GM23248 (cell line): Measurements from ENCODE around the gene HMCES.

Experiments
- EZH2 ChIP-seq: fragments of 200-600 bp; sonication (generic); IDR thresholded peaks from 2 replicates; pipeline ENCODE4 v1.6.1; 2018; ENCODE audit warnings: antibody characterized with exemption, mild to moderate bottlenecking; ENCODE audit not compliant: insufficient read depth, poor library complexity, severe bottlenecking
- EZH2phosphoT487 ChIP-seq: fragments of 200-600 bp; sonication (generic); IDR thresholded peaks from 2 replicates; pipeline ENCODE4 v1.6.1; 2018; ENCODE audit warnings: antibody characterized with exemption, moderate library complexity, mild to moderate bottlenecking, low read depth; ENCODE audit not compliant: insufficient read depth

DNA sequence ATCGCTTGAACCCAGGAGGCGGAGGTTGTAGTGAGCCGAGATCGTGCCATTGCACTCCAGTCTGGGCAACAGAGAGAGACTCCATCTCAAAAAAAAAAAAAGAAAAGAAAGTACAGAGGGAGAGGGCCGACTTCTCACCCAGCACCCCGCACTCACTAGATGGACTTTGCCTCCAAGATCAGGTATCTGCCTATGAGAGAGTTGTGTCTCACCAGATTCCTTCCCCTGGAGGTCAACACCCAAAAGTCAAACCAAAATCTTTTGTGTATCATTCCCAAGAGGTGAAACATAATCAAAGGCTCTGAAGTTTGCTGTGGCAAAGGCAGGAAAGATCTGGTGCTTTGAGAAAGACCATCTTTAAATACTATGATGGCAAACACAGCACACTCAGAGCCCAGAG, 51.2 kb downstream of the HMCES start:
- no peak for TF ChIP-seq EZH2
- no peak for TF ChIP-seq EZH2phosphoT487
